OCI-LY3 (cell line): ENCODE measurements around the gene PRPSAP1.

ENCODE experiments used
- H2AFZ ChIP-seq: fragments of 200-600, 300-600 bp; shearing (Covaris generic); 2 replicates; pipeline ENCODE4 v1.6.0; 2014; ENCODE audit warnings: antibody characterized with exemption, low read depth, low read length
- H3K27ac ChIP-seq: fragments of 200-600, 300-600 bp; sonication (generic); 2 replicates; pipeline ENCODE4 v1.5.1; 2014; ENCODE audit warnings: mild to moderate bottlenecking, low read length, moderate library complexity, mixed read lengths
- H3K27me3 ChIP-seq: fragments of 200-600, 300-600 bp; sonication (generic); 2 replicates; pipeline ENCODE4 v1.6.1; 2014; ENCODE audit warnings: low read depth, low read length, mixed read lengths
- H3K36me3 ChIP-seq: fragments of 200-600, 300-600 bp; sonication (generic); replicated peaks from 2 replicates; pipeline ENCODE3; 2014; ENCODE audit warnings: low read depth, low read length, mixed read lengths
- H3K4me1 ChIP-seq: fragments of 300-600, 200-600 bp; sonication (generic); 2 replicates; pipeline ENCODE4 v1.6.1; 2014; ENCODE audit warnings: low read length, mixed read lengths
- H3K4me2 ChIP-seq: fragments of 200-600, 300-600 bp; sonication (generic); 2 replicates; pipeline ENCODE4 v1.6.1; 2014; ENCODE audit warnings: low read length, mixed read lengths
- H3K4me3 ChIP-seq: fragments of 300-600, 200-600 bp; sonication (generic); 2 replicates; pipeline ENCODE4 v1.5.1; 2014; ENCODE audit warnings: antibody characterized with exemption, mild to moderate bottlenecking, low read length, moderate library complexity
- H3K79me2 ChIP-seq: fragments of 300-600, 200-600 bp; shearing (Covaris generic); 2 replicates; pipeline ENCODE4 v1.6.1; 2014; ENCODE audit warnings: mild to moderate bottlenecking, low read length, mixed read lengths
- H3K9ac ChIP-seq: fragments of 300-600, 200-600 bp; shearing (Covaris generic); 2 replicates; pipeline ENCODE4 v1.6.0; 2014; ENCODE audit warnings: mild to moderate bottlenecking, low read length, moderate library complexity
- H3K9me3 ChIP-seq: fragments of 200-600, 300-600 bp; shearing (Covaris generic); 2 replicates; pipeline ENCODE4 v1.6.1; 2014; ENCODE audit warnings: low read length, mixed read lengths; ENCODE audit not compliant: insufficient read depth
- H4K20me1 ChIP-seq: fragments of 200-600, 300-600 bp; sonication (generic); 2 replicates; pipeline ENCODE4 v1.6.1; 2016; ENCODE audit warnings: low read length, mixed read lengths; ENCODE audit not compliant: insufficient read depth
- CTCF ChIP-seq: fragments of 200-600, 300-600 bp; sonication (generic); IDR thresholded peaks from 2 replicates; pipeline ENCODE4 v1.5.1; 2014; ENCODE audit warnings: antibody characterized with exemption, low read length, low read depth
- EZH2phosphoT487 ChIP-seq: fragments of 200-600 bp; shearing (Covaris generic); IDR thresholded peaks from 2 replicates; pipeline ENCODE4 v1.6.1; 2018; ENCODE audit warnings: antibody characterized with exemption, mixed run types, low read depth

PRPSAP1 gene

DNA sequence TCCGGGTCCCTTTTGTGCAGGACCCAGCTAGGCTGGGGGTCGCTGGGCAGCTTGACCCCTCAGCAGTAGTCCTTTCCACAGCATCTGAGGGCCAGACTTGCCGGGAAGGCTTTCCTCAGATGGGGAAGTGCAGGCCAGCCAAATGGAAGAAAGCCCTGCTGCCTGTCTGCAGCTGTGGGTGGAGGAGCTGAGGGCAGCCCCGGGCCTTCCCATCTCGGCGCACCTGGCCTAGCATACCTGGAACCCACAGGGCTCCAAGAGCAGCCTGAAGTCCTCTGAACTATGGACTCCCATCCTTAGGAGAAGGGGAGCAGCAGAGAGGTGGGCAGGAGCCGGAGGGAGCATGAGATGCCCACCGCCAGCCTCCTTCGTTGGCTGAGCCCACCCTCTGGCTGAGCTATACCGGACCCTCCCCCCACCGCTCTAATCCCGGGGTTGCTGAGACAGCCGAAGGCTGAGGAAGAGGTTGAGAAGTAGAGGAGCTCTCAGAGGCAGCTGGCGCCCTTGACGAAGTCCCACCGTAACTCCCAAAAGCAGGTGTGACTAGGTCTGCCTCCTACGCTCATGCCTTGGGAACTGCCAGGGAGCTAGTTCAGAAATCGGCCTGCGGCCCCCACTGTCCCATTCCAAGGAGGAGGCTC lies 75.3 kb downstream of the PRPSAP1 start:
- Histone ChIP-seq H3K9me3 (no peaks in the 10 kb centered on the region), H3K36me3 (no peaks in the 10 kb centered on the region), H3K27me3 (no peaks in the 10 kb centered on the region), H2AFZ (no peak overlapping the region), H3K9ac (no peak overlapping the region), H3K79me2 (no peaks in the 10 kb centered on the region), H4K20me1 (no peaks in the 10 kb centered on the region), H3K27ac (no peak overlapping the region), H3K4me3 (no peak overlapping the region), H3K4me2 (no peak overlapping the region), H3K4me1 (peaks cover 32% of the 10 kb centered on the region)
- TF ChIP-seq CTCF (no peak), EZH2phosphoT487 (no peak)

- H3K9me3 ChIP-seq = no peaks in the 10 kb centered on the region
- H3K4me1 ChIP-seq = peaks cover 40% of the 10 kb centered on the region
- no peak for TF ChIP-seq CTCF
- TF ChIP-seq EZH2phosphoT487 = no peak
- H3K27ac ChIP-seq = no peak overlapping the region
- no peaks in the 10 kb centered on the region; the same call in 1 of the 2 replicates for H3K79me2 ChIP-seq
- no peak overlapping the region for H3K4me3 ChIP-seq
- no peak overlapping the region for H2AFZ ChIP-seq
- H3K36me3 ChIP-seq = no peaks in the 10 kb centered on the region
- H3K9ac ChIP-seq = no peak overlapping the region
- no peak overlapping the region for H3K4me2 ChIP-seq
- H3K27me3 ChIP-seq = no peaks in the 10 kb centered on the region
- H4K20me1 ChIP-seq = no peaks in the 10 kb centered on the region
Observed at GRCh38 chr17:76277300-76278267, 76.1 kb downstream of the PRPSAP1 start.

- Histone ChIP-seq H3K27ac (0 out of 2 replicates have a peak overlapping the region, but pooled peaks have one; percentile 8), H3K27me3 (no peaks in the 10 kb centered on the region), H2AFZ (peak overlapping the region; percentile 42; the same call in 1 of the 2 replicates), H3K79me2 (peaks cover 2% of the 10 kb centered on the region; the same call in 1 of the 2 replicates), H3K4me1 (peaks cover 46% of the 10 kb centered on the region), H3K36me3 (no peaks in the 10 kb centered on the region), H3K4me3 (no peak overlapping the region), H4K20me1 (no peaks in the 10 kb centered on the region), H3K9me3 (no peaks in the 10 kb centered on the region), H3K9ac (no peak overlapping the region; the same call in 1 of the 2 replicates), H3K4me2 (peak overlapping the region; percentile 67)
- no peak for TF ChIP-seq CTCF
- no peak for TF ChIP-seq EZH2phosphoT487
Observed at GRCh38 chr17:76276461-76277299, 77.0 kb downstream of the PRPSAP1 start.
